Effector CD8-positive, alpha-beta T cell (primary cell): Measurements from ENCODE around the gene TTLL13.

Experiments
- DNase-seq: peaks from one replicate; lab custom pipeline; 2025; lab: John Stamatoyannopoulos, UW

Gene TTLL13

GRCh38 chr15:90214553-90215196 is 34.7 kb upstream of the TTLL13 start:
- no peak for DNase-seq

- DNase-seq: no peak
These were observed 31.5 kb upstream of the TTLL13 start for GRCh38 chr15:90217671-90218394.

- DNase-seq: peak; percentile 51
These were observed 29.8 kb upstream of the TTLL13 start for GRCh38 chr15:90219421-90220141.

- DNase-seq: no peak
These were observed 28.0 kb upstream of the TTLL13 start for GRCh38 chr15:90221246-90221900.

GRCh38 chr15:90222547-90222946 is 26.8 kb upstream of the TTLL13 start:
- no peak for DNase-seq

GRCh38 chr15:90223441-90224165 is 25.8 kb upstream of the TTLL13 start:
- no peak for DNase-seq

GRCh38 chr15:90225047-90225446 is 24.3 kb upstream of the TTLL13 start:
- DNase-seq: no peak

GRCh38 chr15:90225504-90226234 is 23.7 kb upstream of the TTLL13 start:
- DNase-seq: no peak

GRCh38 chr15:90227336-90227735 is 22.0 kb upstream of the TTLL13 start:
- DNase-seq: no peak

GRCh38 chr15:90227816-90228772 is 21.3 kb upstream of the TTLL13 start:
- no peak for DNase-seq

GRCh38 chr15:90228960-90229359 is 20.4 kb upstream of the TTLL13 start:
- no peak for DNase-seq

- no peak for DNase-seq
These were observed 19.3 kb upstream of the TTLL13 start for GRCh38 chr15:90230071-90230494.

GRCh38 chr15:90230610-90231009 is 18.7 kb upstream of the TTLL13 start:
- DNase-seq: no peak

- DNase-seq: peak; percentile 67
These were observed 18.0 kb upstream of the TTLL13 start for GRCh38 chr15:90231028-90232017.

- no peak for DNase-seq
These were observed 17.2 kb upstream of the TTLL13 start for GRCh38 chr15:90232196-90232595.

- DNase-seq: no peak
These were observed 16.4 kb upstream of the TTLL13 start for GRCh38 chr15:90232941-90233386.

- peak; percentile 42 for DNase-seq
These were observed 15.8 kb upstream of the TTLL13 start, which contains the start of gene CIB1 for GRCh38 chr15:90233387-90234095. CIB1 (minus strand) TSS chr15:90233941; CDS start chr15:90233885, 56 bp downstream.
